HepG2 (cell line): ENCODE measurements around the gene MXRA8. TPM values are rescaled to one million over a fixed set of nuclear protein-coding genes. Genes with fewer than 3 reads are reported as not detected.
A peak's percentile ranks its signal among the peaks of the same experiment; 100 is the strongest.

Experiments
- ATF5 ChIP-seq: sonication (generic); formaldehyde crosslinking; IDR thresholded peaks from 2 replicates; pipeline ENCODE4 v1.4.0; 2020; ENCODE audit warnings: mild to moderate bottlenecking, low read depth, missing genetic modification reagents
- FOXC1 ChIP-seq: sonication (generic); formaldehyde crosslinking; IDR thresholded peaks from 2 replicates; pipeline ENCODE4 v1.8.0; 2022; ENCODE audit warnings: mild to moderate bottlenecking, missing genetic modification reagents, borderline replicate concordance
- HDAC2 ChIP-seq: sonication (generic); formaldehyde crosslinking; IDR thresholded peaks from 2 replicates; pipeline ENCODE4 v1.4.0; 2020; ENCODE audit warnings: missing genetic modification reagents
- LCORL ChIP-seq, 2 experiments: fragments of 450-650 bp in 1 of 2; sonication (generic) in 1 of 2; formaldehyde crosslinking in 1 of 2; IDR thresholded peaks; 2 replicates each; pipeline versions ENCODE4 v1.5.0 to v1.6.1; 2017 to 2020; ENCODE audit warnings: antibody characterized with exemption in 1 of 2, missing genetic modification reagents in 1 of 2
- MAZ ChIP-seq, 2 experiments: sonication (generic) in 1 of 2; formaldehyde crosslinking in 1 of 2; IDR thresholded peaks; 2 replicates each; pipeline versions ENCODE4 v1.5.0 to v1.6.1; 2012 to 2020; ENCODE audit warnings: low read depth in 2 of 2, mild to moderate bottlenecking in 2 of 2, borderline replicate concordance in 1 of 2, improper control_type of control experiment in 1 of 2, low read length in 1 of 2, missing genetic modification reagents in 1 of 2, moderate library complexity in 1 of 2
- MBNL3 ChIP-seq: fragments of 250-450 bp; sonication (Bioruptor Pico); conservative IDR thresholded peaks from 2 replicates; pipeline ENCODE4 v1.8.0; 2022; ENCODE audit warnings: mild to moderate bottlenecking, inconsistent platforms
- NCOA1 ChIP-seq: sonication (generic); formaldehyde crosslinking; IDR thresholded peaks from 2 replicates; pipeline ENCODE4 v1.9.0; 2021; ENCODE audit warnings: missing genetic modification reagents
- NCOA5 ChIP-seq: sonication (generic); formaldehyde crosslinking; IDR thresholded peaks from 2 replicates; pipeline ENCODE4 v1.4.0; 2020; ENCODE audit warnings: missing genetic modification reagents
- NFIC ChIP-seq: IDR thresholded peaks from 2 replicates; pipeline ENCODE4 v1.6.1; 2012; ENCODE audit warnings: mild to moderate bottlenecking, low read length, inconsistent platforms
- ONECUT2 ChIP-seq: sonication (generic); formaldehyde crosslinking; IDR thresholded peaks from 2 replicates; pipeline ENCODE4 v1.4.0; 2020; ENCODE audit warnings: missing genetic modification reagents
- PRPF4 ChIP-seq: fragments of 200-400 bp; formaldehyde crosslinking; IDR thresholded peaks from 2 replicates; pipeline ENCODE4 v1.6.1; 2016; ENCODE audit warnings: low read length, low read depth; ENCODE audit not compliant: poor library complexity, severe bottlenecking
- TARDBP ChIP-seq: sonication (generic); formaldehyde crosslinking; IDR thresholded peaks from 2 replicates; pipeline ENCODE4 v1.8.0; 2022; ENCODE audit warnings: mild to moderate bottlenecking, missing genetic modification reagents
- TEF ChIP-seq: sonication (generic); formaldehyde crosslinking; IDR thresholded peaks from 2 replicates; pipeline ENCODE4 v1.5.0; 2020; ENCODE audit warnings: missing genetic modification reagents
- WIZ ChIP-seq: sonication (generic); formaldehyde crosslinking; IDR thresholded peaks from 2 replicates; pipeline ENCODE4 v1.5.1; 2020; ENCODE audit warnings: mild to moderate bottlenecking, missing genetic modification reagents
- ZNF225 ChIP-seq: sonication (generic); formaldehyde crosslinking; IDR thresholded peaks from 2 replicates; pipeline ENCODE4 v1.4.0; 2020; ENCODE audit warnings: mild to moderate bottlenecking, missing genetic modification reagents
- ZNF382 ChIP-seq: sonication (generic); formaldehyde crosslinking; IDR thresholded peaks from 2 replicates; pipeline ENCODE4 v1.5.0; 2020; ENCODE audit warnings: missing genetic modification reagents, mild to moderate bottlenecking, borderline replicate concordance
- ZNF567 ChIP-seq: sonication (generic); formaldehyde crosslinking; IDR thresholded peaks from 2 replicates; pipeline ENCODE4 v1.8.1; 2023; ENCODE audit warnings: mild to moderate bottlenecking, missing genetic modification reagents, borderline replicate concordance
- ZNF713 ChIP-seq: sonication (generic); formaldehyde crosslinking; IDR thresholded peaks from 2 replicates; pipeline ENCODE4 v1.4.0; 2020; ENCODE audit warnings: mild to moderate bottlenecking, missing genetic modification reagents
- ZNF781 ChIP-seq: sonication (generic); formaldehyde crosslinking; IDR thresholded peaks from 2 replicates; pipeline ENCODE4 v1.5.1; 2020; ENCODE audit warnings: borderline replicate concordance, mild to moderate bottlenecking, missing genetic modification reagents; ENCODE audit errors: not compliant biosample characterization
- ZNF83 ChIP-seq: sonication (generic); formaldehyde crosslinking; IDR thresholded peaks from 2 replicates; pipeline ENCODE4 v1.4.0; 2020; ENCODE audit warnings: missing genetic modification reagents, mild to moderate bottlenecking, borderline replicate concordance
- polyA plus RNA-seq, 8 experiments: library from polyadenylated mRNA; depleted of rRNA in 3 of 8; stranded (reverse) in 7 of 8; unstranded in 1 of 8; fragments of >200 nt; fragmentation: Illumina TruSeq in 4 of 8; extraction: Trizol in 4 of 8; gene quantifications; 2 replicates each; pipeline versions ENCODE4 v1.2.1 to v1.2.3, GENCODE V29; 2011 to 2016; ENCODE audit warnings: low read depth in 4 of 8, missing spikeins in 1 of 8, mixed read lengths in 1 of 8; ENCODE audit not compliant: insufficient read depth in 1 of 8
- total RNA-seq, 5 experiments: library from RNA; depleted of rRNA; stranded (reverse); fragments of >200 nt; fragmentation: Illumina TruSeq; extraction: Trizol; gene quantifications; 2 replicates each; pipeline ENCODE4 v1.2.3, GENCODE V29; 2016; ENCODE audit warnings: low read depth in 1 of 5
- TF ChIP-seq, protein P1 (sequence below): sonication (generic); formaldehyde crosslinking; IDR thresholded peaks from 2 replicates; pipeline ENCODE4 v1.5.0; 2020; ENCODE audit warnings: missing genetic modification reagents, mild to moderate bottlenecking, borderline replicate concordance
- TF ChIP-seq, protein P2 (sequence below): sonication (generic); formaldehyde crosslinking; IDR thresholded peaks from 2 replicates; pipeline ENCODE4 v1.5.0; 2020; ENCODE audit warnings: missing genetic modification reagents

MXRA8 gene
- total and polyA plus RNA-seq, 2 of the 13 experiments (the other 11 are each of a cell fraction or from before 2014, with no cell fraction given), result 19.8 to 44.8 TPM

DNA sequence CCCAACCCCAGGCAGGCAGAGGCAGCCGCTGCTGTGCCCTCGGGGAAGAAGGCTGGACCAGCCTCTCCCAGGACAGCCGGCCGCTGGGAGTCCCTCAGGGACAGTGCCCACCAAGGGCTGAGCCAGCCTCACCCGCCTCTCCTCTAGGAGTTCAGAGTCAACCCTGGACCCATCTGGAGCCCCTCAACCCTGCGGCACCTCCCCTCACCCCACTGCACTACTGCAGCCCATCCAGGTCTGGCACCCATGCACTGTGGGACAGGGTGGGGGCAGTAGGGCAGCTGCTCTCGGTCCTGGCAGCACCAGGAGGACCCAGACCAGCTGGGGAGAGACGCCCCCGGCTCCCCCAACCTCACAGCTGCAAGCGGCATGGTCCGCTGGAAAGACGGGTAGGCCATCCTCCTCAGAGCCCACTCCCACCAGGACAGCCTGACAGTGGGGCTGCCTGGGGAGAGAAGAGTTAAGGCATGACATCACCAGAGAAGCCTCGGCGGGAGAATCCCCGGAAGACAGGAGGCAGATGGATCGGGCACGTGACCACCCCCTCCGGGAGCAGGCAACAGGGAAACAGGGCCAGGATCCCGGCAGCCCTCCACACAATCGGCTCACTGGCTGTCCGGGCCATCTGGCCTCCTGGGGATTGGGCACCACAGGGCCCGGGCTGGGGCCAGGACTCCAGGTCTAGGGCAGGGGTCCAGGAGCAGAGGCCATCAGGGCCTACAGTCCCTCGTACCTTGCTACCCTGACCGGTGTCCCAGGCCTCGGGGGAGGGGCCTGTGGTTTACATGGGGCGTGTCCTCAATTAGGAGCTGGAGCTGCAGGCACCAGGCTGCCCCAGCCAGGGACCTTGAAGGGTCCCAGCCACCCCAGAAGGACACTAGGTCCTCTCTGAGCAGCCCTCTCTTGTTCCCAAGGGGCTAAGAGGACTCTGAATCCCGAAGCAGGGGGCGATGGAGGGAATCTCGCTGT is 53.7 kb downstream of the MXRA8 start (continued):
- TF ChIP-seq, protein P1, sequence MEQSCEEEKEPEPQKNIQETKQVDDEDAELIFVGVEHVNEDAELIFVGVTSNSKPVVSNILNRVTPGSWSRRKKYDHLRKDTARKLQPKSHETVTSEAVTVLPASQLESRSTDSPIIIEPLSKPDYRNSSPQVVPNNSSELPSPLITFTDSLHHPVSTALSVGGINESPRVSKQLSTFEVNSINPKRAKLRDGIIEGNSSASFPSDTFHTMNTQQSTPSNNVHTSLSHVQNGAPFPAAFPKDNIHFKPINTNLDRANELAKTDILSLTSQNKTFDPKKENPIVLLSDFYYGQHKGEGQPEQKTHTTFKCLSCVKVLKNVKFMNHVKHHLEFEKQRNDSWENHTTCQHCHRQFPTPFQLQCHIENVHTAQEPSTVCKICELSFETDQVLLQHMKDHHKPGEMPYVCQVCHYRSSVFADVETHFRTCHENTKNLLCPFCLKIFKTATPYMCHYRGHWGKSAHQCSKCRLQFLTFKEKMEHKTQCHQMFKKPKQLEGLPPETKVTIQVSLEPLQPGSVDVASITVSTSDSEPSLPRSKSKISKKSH (CRISPR knock-in tag), result no peak
- TF ChIP-seq ZNF713 (CRISPR knock-in tag) (no peak), ZNF781 (CRISPR knock-in tag) (peak; percentile 51), ONECUT2 (CRISPR knock-in tag) (no peak), NCOA5 (no peak), TEF (no peak), FOXC1 (0 out of 2 replicates have a peak, but pooled peaks have one; percentile 28), NFIC (no peak), WIZ (no peak), ZNF83 (CRISPR knock-in tag) (no peak), PRPF4 (no peak), TARDBP (CRISPR knock-in tag) (peak; percentile 78), NCOA1 (no peak), ATF5 (CRISPR knock-in tag) (no peak), LCORL (IDR thresholded peaks at IDR 0.05) (no peak), LCORL (CRISPR knock-in tag; IDR thresholded peaks at IDR 0.05) (no peak), MAZ (IDR thresholded peaks at IDR 0.05; ENCODE audit: borderline replicate concordance, low read depth, low read length) (no peak), MAZ (CRISPR knock-in tag; IDR thresholded peaks at IDR 0.05; ENCODE audit: low read depth) (no peak), ZNF567 (CRISPR knock-in tag) (no peak), ZNF382 (CRISPR knock-in tag) (no peak), MBNL3 (CRISPR knock-in tag) (no peak), ZNF225 (CRISPR knock-in tag) (no peak), HDAC2 (no peak; the same call in 1 of the 2 replicates)
- TF ChIP-seq, protein P2, sequence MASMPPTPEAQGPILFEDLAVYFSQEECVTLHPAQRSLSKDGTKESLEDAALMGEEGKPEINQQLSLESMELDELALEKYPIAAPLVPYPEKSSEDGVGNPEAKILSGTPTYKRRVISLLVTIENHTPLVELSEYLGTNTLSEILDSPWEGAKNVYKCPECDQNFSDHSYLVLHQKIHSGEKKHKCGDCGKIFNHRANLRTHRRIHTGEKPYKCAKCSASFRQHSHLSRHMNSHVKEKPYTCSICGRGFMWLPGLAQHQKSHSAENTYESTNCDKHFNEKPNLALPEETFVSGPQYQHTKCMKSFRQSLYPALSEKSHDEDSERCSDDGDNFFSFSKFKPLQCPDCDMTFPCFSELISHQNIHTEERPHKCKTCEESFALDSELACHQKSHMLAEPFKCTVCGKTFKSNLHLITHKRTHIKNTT (CRISPR knock-in tag), result no peak
